Karpas-422 (cell line): Measurements from ENCODE around the gene LINC00632. TPM values are rescaled to one million over a fixed set of nuclear protein-coding genes. Genes with fewer than 3 reads are reported as not detected.

Experiments used
- DNase-seq: peaks from one replicate; pipeline ENCODE4 v3.0.0-alpha.2; 2015
- H2AFZ ChIP-seq: fragments of 200-600 bp; sonication (generic); 2 replicates; pipeline ENCODE4 v1.6.1; 2014; ENCODE audit warnings: antibody characterized with exemption, low read length, mixed read lengths
- H3K27ac ChIP-seq: fragments of 200-600 bp; sonication (generic); 2 replicates; pipeline ENCODE4 v1.5.1; 2014; ENCODE audit warnings: mild to moderate bottlenecking, low read length, moderate library complexity
- H3K27me3 ChIP-seq: fragments of 200-600 bp; sonication (generic); 2 replicates; pipeline ENCODE4 v1.6.1; 2014; ENCODE audit warnings: low read length, mixed read lengths
- H3K36me3 ChIP-seq: fragments of 200-600 bp; sonication (generic); 2 replicates; pipeline ENCODE4 v1.6.1; 2014; ENCODE audit warnings: low read length, mixed read lengths; ENCODE audit not compliant: insufficient read depth
- H3K4me1 ChIP-seq: fragments of 200-600 bp; sonication (generic); 2 replicates; pipeline ENCODE4 v1.6.1; 2014; ENCODE audit warnings: mild to moderate bottlenecking, low read length, mixed read lengths
- H3K4me2 ChIP-seq: fragments of 200-600 bp; sonication (generic); 2 replicates; pipeline ENCODE4 v1.6.1; 2014; ENCODE audit warnings: low read length, low read depth, mild to moderate bottlenecking; ENCODE audit not compliant: poor library complexity, severe bottlenecking
- H3K4me3 ChIP-seq: fragments of 200-600 bp; sonication (generic); 2 replicates; pipeline ENCODE4 v1.5.1; 2014; ENCODE audit warnings: mild to moderate bottlenecking, antibody characterized with exemption, low read length, mixed read lengths
- H3K79me2 ChIP-seq: fragments of 200-600 bp; sonication (generic); 2 replicates; pipeline ENCODE4 v1.6.1; 2014; ENCODE audit warnings: mild to moderate bottlenecking, low read length, mixed read lengths
- H3K9ac ChIP-seq: fragments of 200-600 bp; sonication (generic); 2 replicates; pipeline ENCODE4 v1.6.0; 2014; ENCODE audit warnings: low read length
- H3K9me2 ChIP-seq: fragments of 200-600 bp; sonication (generic), shearing (Covaris generic); replicated peaks from 2 replicates; pipeline ENCODE4 v1.6.0; 2014; ENCODE audit warnings: mild to moderate bottlenecking, low read length, moderate library complexity; ENCODE audit not compliant: insufficient read depth
- H3K9me3 ChIP-seq: fragments of 300-700, 200-600 bp; sonication (generic); 2 replicates; pipeline ENCODE4 v1.6.1; 2014; ENCODE audit warnings: low read length, mixed read lengths
- H4K20me1 ChIP-seq: fragments of 200-600 bp; sonication (generic); 2 replicates; pipeline ENCODE4 v1.6.1; 2014; ENCODE audit warnings: mild to moderate bottlenecking, antibody characterized with exemption, low read length, low read depth; ENCODE audit not compliant: insufficient read depth
- total RNA-seq: library from RNA; depleted of rRNA; stranded (reverse); fragments of >200 nt; shearing (Covaris generic); gene quantifications from 2 replicates; pipeline ENCODE4 v1.2.3, GENCODE V29; 2014; ENCODE audit warnings: low replicate concordance; rRNA removed

Gene LINC00632
- total RNA-seq, 1 experiment from 2014 or later: not detected

GRCh38 chrX:140822184-140822583 lies 112.6 kb downstream of the LINC00632 start:
- Histone ChIP-seq H3K27me3 (no peaks in the 10 kb centered on the region), H4K20me1 (no peaks in the 10 kb centered on the region), H3K4me3 (no peak overlapping the region), H3K9me2 (0 out of 2 replicates have a peak, but pooled peaks cover 1% of the 10 kb centered on the region), H3K27ac (no peak overlapping the region), H3K36me3 (no peaks in the 10 kb centered on the region), H3K79me2 (no peaks in the 10 kb centered on the region), H3K4me2 (no peak overlapping the region), H3K4me1 (no peaks in the 10 kb centered on the region), H3K9me3 (no peaks in the 10 kb centered on the region; the same call in 1 of the 2 replicates), H3K9ac (no peak overlapping the region), H2AFZ (no peak overlapping the region)
- no peak for DNase-seq

- Histone ChIP-seq H3K9ac (no peak overlapping the region), H3K27me3 (no peaks in the 10 kb centered on the region), H3K4me3 (no peak overlapping the region), H4K20me1 (no peaks in the 10 kb centered on the region), H2AFZ (no peak overlapping the region), H3K9me3 (no peaks in the 10 kb centered on the region; the same call in 1 of the 2 replicates), H3K79me2 (no peaks in the 10 kb centered on the region), H3K4me1 (no peaks in the 10 kb centered on the region), H3K4me2 (no peak overlapping the region), H3K36me3 (no peaks in the 10 kb centered on the region), H3K9me2 (0 out of 2 replicates have a peak, but pooled peaks cover 7% of the 10 kb centered on the region), H3K27ac (no peak overlapping the region)
- DNase-seq: no peak
These were observed 113.3 kb downstream of the LINC00632 start for GRCh38 chrX:140822861-140823260.

DNA sequence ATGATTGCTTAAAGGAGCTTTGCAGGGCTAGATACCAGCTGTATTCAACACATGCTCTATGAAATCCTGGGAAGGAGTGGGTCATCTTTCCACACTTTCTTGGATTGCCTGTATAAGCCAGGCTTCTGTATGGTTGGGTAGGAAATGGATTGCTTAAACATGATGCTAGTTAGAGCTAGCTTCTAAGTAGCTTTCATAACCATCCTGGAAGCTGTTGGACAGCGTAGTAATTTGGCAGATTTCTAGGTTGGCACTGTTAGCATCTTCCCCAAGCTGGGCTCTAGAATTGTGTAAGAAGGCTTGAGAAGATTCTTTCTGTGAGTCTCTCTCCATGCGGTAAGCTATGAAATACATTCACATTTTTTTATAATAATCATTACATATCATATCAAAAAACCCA lies 127.3 kb downstream of the LINC00632 start:
- Histone ChIP-seq H3K9me2 (no peaks in the 10 kb centered on the region), H3K4me3 (no peak overlapping the region), H3K36me3 (no peaks in the 10 kb centered on the region), H2AFZ (no peak overlapping the region), H3K9ac (no peak overlapping the region), H3K9me3 (peaks cover 7% of the 10 kb centered on the region; the same call in 1 of the 2 replicates), H3K27ac (no peak overlapping the region), H3K4me2 (no peak overlapping the region), H3K27me3 (no peaks in the 10 kb centered on the region), H3K79me2 (no peaks in the 10 kb centered on the region), H4K20me1 (no peaks in the 10 kb centered on the region), H3K4me1 (no peaks in the 10 kb centered on the region)
- DNase-seq: no peak

Other genes starting within 250 kb of the LINC00632 start
- not detected in 2 replicates for gene SOX3, start 204.7 kb upstream of the LINC00632 start, total RNA-seq